LNCaP clone FGC (cell line): ENCODE results near the gene ISOC2.
A peak's percentile ranks its signal among the peaks of the same experiment; 100 is the strongest.

ENCODE experiments used
- DNase-seq: peaks from one replicate; pipeline ENCODE4 v3.0.0-alpha.2; 2011; ENCODE audit warnings: low read depth
- H3K4me3 ChIP-seq: 2 replicates; pipeline ENCODE4 v1.5.1; 2011; ENCODE audit warnings: mild to moderate bottlenecking, low read depth, low read length, control low read depth
- CTCF ChIP-seq: IDR thresholded peaks from 2 replicates; pipeline ENCODE4 v1.5.1; 2012; ENCODE audit warnings: mild to moderate bottlenecking; ENCODE audit not compliant: control insufficient read depth, insufficient read depth; ENCODE audit errors: extremely low read depth

The ISOC2 gene

DNA sequence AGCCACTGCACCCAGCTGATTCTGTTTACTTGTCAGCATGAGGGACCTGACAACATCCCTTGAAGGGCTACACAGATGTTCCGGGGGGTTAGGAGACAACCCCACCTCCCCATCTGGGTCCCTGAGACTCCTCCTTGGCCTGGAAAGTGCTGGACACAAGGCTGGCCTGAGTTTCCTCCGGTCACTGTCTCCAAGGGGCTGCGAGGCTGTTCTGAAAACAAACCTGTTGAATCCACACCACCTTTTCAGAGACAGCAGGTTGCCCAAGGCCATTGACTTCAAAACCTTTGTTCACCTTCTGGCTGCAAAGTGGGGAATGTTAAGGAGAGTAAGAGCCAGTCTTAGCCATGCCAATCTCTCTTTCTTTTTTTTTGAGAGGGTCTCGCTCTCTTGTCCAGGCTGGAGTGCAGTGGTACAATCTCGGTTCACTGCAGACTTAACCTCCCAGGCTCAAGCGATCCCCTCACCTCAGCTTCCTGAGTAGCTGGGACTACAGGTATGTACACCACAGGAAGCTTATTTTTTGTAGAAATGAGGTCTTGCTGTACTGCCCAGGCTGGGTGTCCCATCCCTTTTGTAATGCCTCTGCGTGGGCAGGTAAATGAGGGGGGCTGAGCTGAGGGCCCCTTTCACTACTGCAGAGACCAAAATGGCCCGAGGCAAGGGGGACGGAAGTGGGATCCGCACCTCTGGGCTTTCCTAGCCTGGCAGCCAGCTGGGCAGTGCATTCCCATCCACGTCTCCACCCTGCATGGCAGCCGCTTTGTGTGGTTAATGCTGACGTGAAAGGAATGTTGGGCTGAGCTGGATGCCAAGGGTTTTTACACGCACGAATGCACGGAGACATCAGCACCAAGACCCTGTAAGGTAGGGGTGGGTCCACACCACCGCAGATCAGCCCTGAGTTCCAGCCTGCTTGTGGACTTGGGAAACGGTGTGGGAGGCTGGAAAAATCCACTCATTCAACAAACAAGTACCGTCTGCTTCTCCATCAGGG lies 13.1 kb upstream of the ISOC2 start:
- no peak overlapping the region for H3K4me3 ChIP-seq
- DNase-seq, result no peak
- TF ChIP-seq CTCF, result no peak

DNA sequence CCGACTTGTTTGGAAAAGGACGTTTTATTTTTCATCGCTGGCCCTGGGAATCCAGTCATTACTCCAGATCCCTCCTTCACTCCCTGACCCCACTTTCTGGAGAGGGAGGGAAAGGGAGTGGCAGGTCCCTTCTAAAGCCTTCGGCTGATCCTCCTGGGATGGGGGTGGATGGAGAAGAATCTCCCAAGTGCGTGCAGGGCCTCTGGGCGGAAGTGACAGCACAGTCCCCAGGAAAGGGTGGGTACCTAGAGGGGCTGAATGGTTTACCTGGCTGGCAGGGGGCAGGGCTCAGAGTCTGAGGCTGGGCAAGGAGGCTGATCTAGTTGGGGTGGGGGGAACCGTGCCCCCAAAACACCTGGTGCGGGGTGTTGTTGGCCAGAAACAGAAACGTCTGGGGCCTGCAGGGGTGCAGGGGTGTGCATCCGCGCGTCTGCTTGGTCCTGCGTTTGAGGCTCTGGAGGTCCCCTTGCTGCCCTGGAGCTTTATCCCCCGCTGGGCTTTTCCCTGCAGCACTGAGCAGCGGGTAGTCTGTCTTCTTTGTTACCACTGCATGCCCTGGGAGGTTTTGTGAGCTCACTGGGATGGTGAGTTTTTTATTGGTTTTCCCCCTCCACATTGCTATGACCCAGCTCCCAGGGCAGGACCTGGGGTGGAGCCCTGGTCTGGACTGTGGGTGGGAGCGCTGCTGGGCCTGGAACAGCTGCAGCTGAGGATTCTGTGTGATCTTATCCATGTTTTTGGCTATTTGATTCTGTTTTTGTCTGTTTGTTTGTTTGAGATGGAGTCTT lies 12.0 kb upstream of the ISOC2 start:
- TF ChIP-seq CTCF, result no peak
- no peak overlapping the region for H3K4me3 ChIP-seq

GRCh38 chr19:55472463-55472862 lies 11.0 kb upstream of the ISOC2 start:
- H3K4me3 ChIP-seq, result no peak overlapping the region
- DNase-seq, result no peak
- no peak for TF ChIP-seq CTCF

More for the DNA sequence above, 12.0 kb upstream of the ISOC2 start:
- DNase-seq, result no peak

- no peak overlapping the region for H3K4me3 ChIP-seq
- TF ChIP-seq CTCF, result no peak
- no peak for DNase-seq
Measured at GRCh38 chr19:55471266-55471665, 9.8 kb upstream of the ISOC2 start.

DNA sequence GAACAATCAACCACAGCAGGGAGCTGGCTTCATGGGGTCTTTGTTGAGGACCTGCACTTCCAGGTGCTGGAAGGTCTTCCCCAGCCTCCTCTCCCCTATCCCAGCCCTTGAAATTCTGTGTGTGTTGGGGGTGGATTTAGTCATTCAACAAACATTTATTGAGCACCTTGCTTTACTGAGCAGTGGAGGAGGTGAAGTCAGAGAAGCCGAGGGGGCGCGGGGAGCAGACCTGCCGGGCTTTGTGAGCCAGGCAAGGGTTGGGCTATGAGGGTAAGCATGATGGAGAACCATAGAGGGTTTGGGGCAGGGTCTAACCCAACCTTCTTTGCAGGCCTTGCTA lies 6.6 kb upstream of the ISOC2 start:
- no peak for DNase-seq
- no peak for TF ChIP-seq CTCF
- H3K4me3 ChIP-seq, result no peak overlapping the region

DNA sequence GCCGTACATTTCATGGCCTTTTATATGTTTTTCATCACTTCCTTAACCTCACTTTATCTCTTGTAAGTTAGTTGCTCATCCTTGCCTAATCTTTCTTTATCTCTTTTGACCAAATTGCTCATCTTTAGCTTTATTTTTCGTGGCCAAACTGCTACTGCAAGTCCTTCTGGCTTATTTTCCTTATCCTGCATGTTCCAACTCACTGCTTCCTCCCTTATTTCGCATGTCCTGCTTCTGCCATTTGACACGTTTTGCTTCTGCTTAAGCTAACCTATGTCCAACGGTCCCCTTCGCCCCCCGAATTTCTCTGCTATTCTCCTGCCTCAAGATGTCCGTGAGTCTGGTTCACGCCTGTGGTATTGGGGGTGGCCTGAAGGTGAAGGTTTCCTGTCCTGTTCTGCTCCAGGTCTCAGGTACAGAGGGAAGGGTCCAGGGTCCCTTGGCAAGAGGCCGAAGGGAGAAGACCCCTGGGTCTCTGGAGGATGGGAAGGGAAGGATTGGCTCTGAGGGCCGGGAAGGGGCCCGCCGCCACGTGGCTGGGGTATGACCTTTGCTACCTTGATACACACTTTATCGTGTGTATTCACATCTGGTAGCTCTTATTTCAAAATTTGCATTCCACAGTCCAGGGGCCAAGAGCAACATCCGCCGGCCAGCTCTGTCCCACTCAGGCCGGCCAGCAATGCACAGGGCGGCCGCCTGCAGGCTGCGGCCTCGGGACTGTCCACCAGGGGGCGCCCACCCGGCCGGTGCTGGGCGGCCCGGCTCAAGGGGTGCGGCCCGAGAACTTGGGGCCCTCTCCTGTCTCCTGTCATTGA lies 6.0 kb upstream of the ISOC2 start:
- H3K4me3 ChIP-seq, result no peak overlapping the region
- no peak for DNase-seq
- TF ChIP-seq CTCF, result peak; percentile 88
